IMR-90 (cell line): ENCODE results near the gene PTPN11. TPM values are rescaled to one million over a fixed set of nuclear protein-coding genes. Genes with fewer than 3 reads are reported as not detected.

Experiments
- ATAC-seq: fragments of 200-7000 bp; cut with Tn5 transposase; 2 replicates; pipeline ENCODE4 v1.9.1; 2020; ENCODE audit warnings: low read depth, mild to moderate bottlenecking, moderate library complexity
- BruUV-seq: library from RNA; stranded (reverse); fragments of 400-500 nt; replicated peaks from 2 replicates; lab custom pipeline; 2021; lab: Mats Ljungman, UMichigan
- CTCF ChIA-PET: fragments of 300-600 bp; formaldehyde crosslinking; extraction: SDS; loops from one replicate; lab custom pipeline; 2021; ENCODE audit warnings: antibody characterized with exemption; lab: Yijun Ruan, JAX
- POLR2A ChIA-PET: fragments of 300-600 bp; sonication (Branson Sonifier 250); formaldehyde crosslinking; loops from one replicate; lab custom pipeline; 2022; ENCODE audit warnings: antibody characterized with exemption; ENCODE audit not compliant: unreplicated experiment; lab: Charles Lee
- DNase-seq: peaks from one replicate; pipeline ENCODE4 v3.0.0; 2013
- H2AFZ ChIP-seq: replicated peaks from 2 replicates; pipeline ENCODE3; 2013; ENCODE audit warnings: low read length, mild to moderate bottlenecking; ENCODE audit not compliant: poor library complexity
- H2AK5ac ChIP-seq: 2 replicates; pipeline ENCODE4 v1.6.1; 2013; ENCODE audit warnings: low read depth, low read length, inconsistent platforms
- H2AK9ac ChIP-seq: replicated peaks from 2 replicates; pipeline ENCODE3; 2013; ENCODE audit warnings: mild to moderate bottlenecking, low read depth, low read length, moderate library complexity; ENCODE audit not compliant: poor library complexity
- H2BK120ac ChIP-seq: 2 replicates; pipeline ENCODE4 v1.6.1; 2013; ENCODE audit warnings: low read depth, low read length, inconsistent platforms
- H2BK15ac ChIP-seq: 3 replicates; pipeline ENCODE4 v1.6.1; 2013; ENCODE audit warnings: low read depth, low read length, inconsistent platforms
- H2BK20ac ChIP-seq: 2 replicates; pipeline ENCODE4 v1.6.1; 2013; ENCODE audit warnings: low read depth, mild to moderate bottlenecking, inconsistent platforms, low read length, moderate library complexity
- H2BK5ac ChIP-seq: 2 replicates; pipeline ENCODE4 v1.6.1; 2013; ENCODE audit warnings: mild to moderate bottlenecking, low read depth, low read length, inconsistent platforms; ENCODE audit not compliant: poor library complexity, severe bottlenecking
- H3K14ac ChIP-seq: replicated peaks from 2 replicates; pipeline ENCODE4 v1.6.1; 2013; ENCODE audit warnings: low read depth, low read length, inconsistent platforms
- H3K18ac ChIP-seq: 2 replicates; pipeline ENCODE4 v1.6.1; 2013; ENCODE audit warnings: low read depth, low read length, control low read depth
- H3K23ac ChIP-seq: 2 replicates; pipeline ENCODE4 v1.6.1; 2013; ENCODE audit warnings: low read depth, low read length, inconsistent platforms
- H3K27ac ChIP-seq: 2 replicates; pipeline ENCODE4 v1.5.1; 2013; ENCODE audit warnings: mild to moderate bottlenecking, control low read depth, low read length; ENCODE audit not compliant: insufficient read depth
- H3K27me3 ChIP-seq: 2 replicates; pipeline ENCODE4 v1.6.1; 2013; ENCODE audit warnings: low read length; ENCODE audit not compliant: control insufficient read depth, insufficient read depth
- H3K36me3 ChIP-seq: 2 replicates; pipeline ENCODE4 v1.6.1; 2013; ENCODE audit warnings: low read length, mixed read lengths; ENCODE audit not compliant: control insufficient read depth, insufficient read depth
- H3K4ac ChIP-seq: 2 replicates; pipeline ENCODE4 v1.6.1; 2013; ENCODE audit warnings: low read depth, low read length, inconsistent platforms
- H3K4me1 ChIP-seq: 2 replicates; pipeline ENCODE4 v1.6.1; 2013; ENCODE audit warnings: low read length, mixed read lengths; ENCODE audit not compliant: control insufficient read depth, insufficient read depth
- H3K4me2 ChIP-seq: 2 replicates; pipeline ENCODE4 v1.6.1; 2013; ENCODE audit warnings: low read depth, mild to moderate bottlenecking, control low read depth, low read length, moderate library complexity
- H3K4me3 ChIP-seq: 2 replicates; pipeline ENCODE4 v1.5.1; 2013; ENCODE audit warnings: low read depth, mild to moderate bottlenecking, control low read depth, low read length, moderate library complexity; ENCODE audit not compliant: insufficient read depth
- H3K56ac ChIP-seq: 2 replicates; pipeline ENCODE4 v1.6.1; 2013; ENCODE audit warnings: low read length, inconsistent platforms; ENCODE audit not compliant: insufficient read depth; ENCODE audit errors: extremely low read depth
- H3K79me1 ChIP-seq, 2 experiments: 2 replicates each; pipeline ENCODE4 v1.6.1; 2013; ENCODE audit warnings: low read length in 2 of 2, inconsistent platforms in 1 of 2, low read depth in 1 of 2
- H3K9ac ChIP-seq: 2 replicates; pipeline ENCODE4 v1.6.1; 2013; ENCODE audit warnings: low read depth, low read length, control low read depth
- H3K9me1 ChIP-seq: 2 replicates; pipeline ENCODE4 v1.6.1; 2013; ENCODE audit warnings: low read length, inconsistent platforms; ENCODE audit not compliant: insufficient read depth
- H3K9me3 ChIP-seq: 2 replicates; pipeline ENCODE4 v1.6.1; 2013; ENCODE audit warnings: low read length; ENCODE audit not compliant: control insufficient read depth, insufficient read depth
- H4K20me1 ChIP-seq: 2 replicates; pipeline ENCODE4 v1.6.1; 2013; ENCODE audit warnings: low read length, inconsistent platforms; ENCODE audit not compliant: insufficient read depth
- H4K5ac ChIP-seq: 2 replicates; pipeline ENCODE4 v1.6.1; 2013; ENCODE audit warnings: mild to moderate bottlenecking, low read depth, low read length, control low read depth
- H4K8ac ChIP-seq, 2 experiments: 2 replicates each; pipeline ENCODE4 v1.6.1; 2013; ENCODE audit warnings: low read depth in 2 of 2, low read length in 2 of 2, control low read depth in 1 of 2, inconsistent platforms in 1 of 2
- H4K91ac ChIP-seq: 2 replicates; pipeline ENCODE4 v1.6.1; 2013; ENCODE audit warnings: low read depth, low read length, inconsistent platforms; ENCODE audit not compliant: insufficient read depth
- BHLHE40 ChIP-seq: fragments of 150-350 bp; IDR thresholded peaks from 2 replicates; pipeline ENCODE4 v1.6.1; 2016; ENCODE audit warnings: mild to moderate bottlenecking, low read depth, low read length
- RAD21 ChIP-seq: IDR thresholded peaks from 2 replicates; pipeline ENCODE4 v1.6.1; 2012; ENCODE audit warnings: low read length, improper control_type of control experiment
- RCOR1 ChIP-seq: IDR thresholded peaks from 2 replicates; pipeline ENCODE4 v1.6.1; 2012; ENCODE audit warnings: mild to moderate bottlenecking, low read length, improper control_type of control experiment; ENCODE audit not compliant: insufficient replicate concordance
- WGBS, 2 experiments: methylation state at CpG; one replicate each; pipeline versions ENCODE4 v1.1.5 to v1.1.7; 2013; ENCODE audit warnings: missing lambda C conversion rate in 2 of 2; ENCODE audit not compliant: insufficient read length in 1 of 2; ENCODE audit errors: extremely low coverage in 2 of 2; 5-methylcytosine and 5-hydroxymethylcytosine counted together
- dilution Hi-C: fragments of 300-500 bp; cut with HindIII; formaldehyde crosslinking; loops from one replicate; pipeline ENCODE4 v1.14.3; 2018; ENCODE audit warnings: low sequenced_read_pairs; ENCODE audit not compliant: unreplicated experiment
- in situ Hi-C: fragments of 300-500 bp; cut with MboI; formaldehyde crosslinking; loops from 3 replicates; pipeline ENCODE4 v1.14.3; 2019; ENCODE audit warnings: low sequenced_read_pairs, inconsistent platforms, mixed read lengths
- intact Hi-C: fragments of 100-400 bp; cut with micrococcal nuclease; formaldehyde crosslinking; loops from 2 replicates; pipeline ENCODE4 v1.10.0; 2022
- polyA plus RNA-seq, 3 experiments: library from polyadenylated mRNA; depleted of rRNA; stranded (reverse); fragments of >200 nt; gene quantifications; 2 replicates each; pipeline ENCODE4 v1.2.3, GENCODE V29; 2012; ENCODE audit warnings: low replicate concordance in 1 of 3
- total RNA-seq: library from RNA; depleted of rRNA; stranded (reverse); fragments of >200 nt; gene quantifications from 2 replicates; pipeline ENCODE4 v1.2.3, GENCODE V29; 2012

The PTPN11 gene
- total and polyA plus RNA-seq, 2 of the 4 experiments (the other 2 are of a cell fraction), result 52.9 to 135 TPM

- Histone ChIP-seq H3K56ac (no peak overlapping the region), H3K27ac (no peak overlapping the region), H4K8ac (no peak overlapping the region), H2BK5ac (no peak overlapping the region), H4K20me1 (no peaks in the 10 kb centered on the region), H3K18ac (no peak overlapping the region), H3K4me1 (no peaks in the 10 kb centered on the region), H4K5ac (no peak overlapping the region), H3K9ac (no peak overlapping the region), H3K9me3 (no peaks in the 10 kb centered on the region), H3K9me1 (no peaks in the 10 kb centered on the region), H2AK5ac (no peak overlapping the region), H3K14ac (no peak overlapping the region), H3K4me2 (no peak overlapping the region), H3K23ac (no peak overlapping the region), H3K79me1 (no peaks in the 10 kb centered on the region), H2AK9ac (no peak overlapping the region), H3K27me3 (no peaks in the 10 kb centered on the region), H2BK20ac (no peak overlapping the region), H3K4ac (no peak overlapping the region), H3K4me3 (no peak overlapping the region), H4K91ac (no peak overlapping the region), H2BK120ac (no peak overlapping the region), H2BK15ac (no peak overlapping the region), H3K36me3 (no peaks in the 10 kb centered on the region), H2AFZ (no peak overlapping the region)
- TF ChIP-seq RCOR1 (no peak), RAD21 (no peak), BHLHE40 (no peak)
- ATAC-seq (no peak), DNase-seq (no peak)
- CTCF ChIA-PET, result no interaction called here
- WGBS, 2 experiments, result 87% methylated on average over 3 of the region's 9 CpGs; no CpG with 5 or more reads in 1 of the 2 experiments
- POLR2A ChIA-PET, result no interaction called here
- dilution Hi-C loops (no loop called here), in situ Hi-C loops (no loop called here), intact Hi-C loops (no loop called here)
- no TSS peak for BruUV-seq
These were observed 137.0 kb downstream of the PTPN11 start for GRCh38 chr12:112555621-112556233.
